Urinary bladder (tissue), 4 donors: ENCODE data around the gene CARD9. TPM values are rescaled to one million over a fixed set of nuclear protein-coding genes. Genes with fewer than 3 reads are reported as not detected.

Source experiments
- DNase-seq: peaks from one replicate; pipeline ENCODE4 v3.0.0-alpha.2; 2015; ENCODE audit errors: extremely low spot score
- H3K27ac ChIP-seq: one replicate; pipeline ENCODE4 v1.5.1; 2013; ENCODE audit warnings: low read depth, mild to moderate bottlenecking, moderate library complexity
- H3K36me3 ChIP-seq: one replicate; pipeline ENCODE4 v1.6.1; 2013; ENCODE audit warnings: mild to moderate bottlenecking, moderate library complexity; ENCODE audit not compliant: insufficient read depth
- H3K4me1 ChIP-seq: one replicate; pipeline ENCODE4 v1.6.1; 2013; ENCODE audit warnings: mild to moderate bottlenecking, moderate library complexity; ENCODE audit not compliant: insufficient read depth
- H3K4me3 ChIP-seq: one replicate; pipeline ENCODE4 v1.5.1; 2013; ENCODE audit warnings: low read depth, low read length
- WGBS: extraction: QIAGEN DNeasy Blood & Tissue Kit; methylation state at CpG from one replicate; pipeline ENCODE4 v1.1.7; 2013; 5-methylcytosine and 5-hydroxymethylcytosine counted together
- polyA plus RNA-seq: library from polyadenylated mRNA; stranded (reverse); fragments of 200-250 nt; gene quantifications from one replicate; pipeline ENCODE4 v1.2.3, GENCODE V29; 2013
- total RNA-seq: library from RNA; depleted of rRNA; stranded (reverse); fragments of >200 nt; gene quantifications from one replicate; pipeline ENCODE4 v1.2.3, GENCODE V29; 2014
- donor health status: healthy with polysubstance abuse.
- donor health status: healthy.

CARD9 gene
- total and polyA plus RNA-seq, 2 donors, result 2.9 to 3.2 TPM

DNA sequence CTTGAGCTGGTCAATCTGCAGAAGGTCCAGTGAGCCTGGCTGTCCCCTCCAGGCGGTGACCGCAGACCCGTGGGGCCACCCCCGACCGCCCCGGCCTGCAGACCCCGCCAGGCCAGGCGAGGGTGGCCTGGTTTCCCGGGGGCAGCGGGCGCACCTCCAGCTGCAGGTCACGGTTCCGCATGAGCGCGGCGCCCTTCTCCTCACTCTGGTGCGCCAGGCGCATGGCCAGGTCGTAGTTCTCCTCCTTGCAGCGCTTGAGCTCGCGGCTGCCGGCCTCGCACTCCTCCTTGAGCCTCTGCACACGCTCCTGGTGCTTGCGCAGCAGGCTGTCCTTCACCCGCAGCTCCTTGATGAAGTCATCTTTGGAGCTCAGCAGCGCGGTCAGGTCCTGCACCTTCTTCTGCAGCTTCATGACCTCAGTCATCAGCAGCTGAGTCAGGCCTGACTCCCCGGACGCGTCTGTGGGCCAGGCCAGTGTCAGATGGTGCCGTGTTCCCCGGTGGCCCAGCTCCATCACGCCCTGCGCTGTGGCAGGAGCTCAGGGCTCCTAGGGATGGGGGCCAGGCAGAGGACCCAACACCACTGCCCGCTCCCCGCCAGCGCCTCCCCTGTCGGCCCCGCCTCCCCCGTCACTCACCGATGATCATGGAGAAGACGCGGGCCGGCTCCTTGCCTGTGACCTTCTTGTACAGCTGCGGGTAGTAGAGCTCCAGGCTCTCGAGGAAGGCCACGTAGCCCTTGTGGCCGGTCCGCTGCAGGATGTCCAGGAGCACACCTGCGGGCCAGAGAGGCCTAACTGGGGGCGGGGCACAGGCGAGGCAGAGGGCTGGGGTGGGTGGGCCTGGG is 2.6 kb downstream of the CARD9 start:
- Histone ChIP-seq H3K36me3 (no peaks in the 10 kb centered on the region), H3K27ac (no peak overlapping the region), H3K4me1 (no peaks in the 10 kb centered on the region), H3K4me3 (no peak overlapping the region)
- no peak for DNase-seq
- 95% methylated on average over 54 of the region's 54 CpGs for WGBS

DNA sequence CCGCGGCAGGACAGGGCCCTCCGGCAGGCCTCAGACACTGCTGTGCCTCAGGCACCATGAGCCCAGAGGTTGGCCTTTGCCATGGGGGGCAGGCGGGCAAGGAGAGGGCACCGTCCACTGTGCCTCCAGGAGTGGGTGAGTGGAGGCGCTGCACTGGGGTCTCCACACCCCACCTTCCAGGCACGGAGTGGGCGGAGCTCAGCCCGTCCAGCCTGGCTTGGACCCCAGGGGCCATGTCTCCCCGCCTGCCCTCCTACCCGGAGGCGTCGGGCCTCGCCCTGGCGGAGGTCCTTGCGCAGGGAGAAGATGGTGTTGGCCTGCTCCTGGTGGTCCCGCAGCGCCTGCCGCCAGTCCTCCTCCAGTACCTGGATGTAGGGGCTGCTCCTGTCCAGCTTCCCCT is 3.4 kb downstream of the CARD9 start:
- DNase-seq, result no peak
- no peaks in the 10 kb centered on the region for H3K36me3 ChIP-seq
- WGBS, result 95% methylated on average over 19 of the region's 19 CpGs
- no peak overlapping the region for H3K27ac ChIP-seq
- H3K4me3 ChIP-seq, result no peak overlapping the region
- no peaks in the 10 kb centered on the region for H3K4me1 ChIP-seq

DNA sequence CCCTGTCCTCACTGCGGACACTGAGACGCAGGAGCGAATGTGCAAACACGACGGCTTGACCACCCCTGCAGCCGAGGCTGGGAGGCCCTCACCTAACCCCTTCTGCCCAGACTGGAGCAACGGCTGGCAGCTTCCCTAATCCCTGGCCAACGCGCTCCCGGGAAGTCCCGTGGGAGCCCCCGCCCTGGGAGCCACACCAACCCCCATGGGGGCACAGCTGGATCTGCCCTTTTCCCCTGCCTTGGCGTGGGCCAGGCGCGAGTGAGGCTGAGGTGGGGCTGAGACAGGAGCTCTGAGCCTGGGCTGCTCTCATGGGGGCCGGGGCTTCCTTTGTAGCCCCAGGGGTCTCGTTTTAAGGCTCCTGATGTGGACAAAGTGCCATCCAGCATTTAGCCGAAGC is 5.3 kb downstream of the CARD9 start:
- Histone ChIP-seq H3K4me1 (no peaks in the 10 kb centered on the region), H3K4me3 (no peak overlapping the region), H3K27ac (no peak overlapping the region), H3K36me3 (no peaks in the 10 kb centered on the region)
- WGBS, result 69% methylated on average over 18 of the region's 18 CpGs
- DNase-seq, result no peak

- WGBS, result 83% methylated on average over 45 of the region's 45 CpGs
- Histone ChIP-seq H3K4me1 (no peaks in the 10 kb centered on the region), H3K4me3 (no peak overlapping the region), H3K27ac (no peak overlapping the region), H3K36me3 (no peaks in the 10 kb centered on the region)
- no peak for DNase-seq
These were observed 5.9 kb downstream of the CARD9 start for GRCh38 chr9:136367296-136368145.

DNA sequence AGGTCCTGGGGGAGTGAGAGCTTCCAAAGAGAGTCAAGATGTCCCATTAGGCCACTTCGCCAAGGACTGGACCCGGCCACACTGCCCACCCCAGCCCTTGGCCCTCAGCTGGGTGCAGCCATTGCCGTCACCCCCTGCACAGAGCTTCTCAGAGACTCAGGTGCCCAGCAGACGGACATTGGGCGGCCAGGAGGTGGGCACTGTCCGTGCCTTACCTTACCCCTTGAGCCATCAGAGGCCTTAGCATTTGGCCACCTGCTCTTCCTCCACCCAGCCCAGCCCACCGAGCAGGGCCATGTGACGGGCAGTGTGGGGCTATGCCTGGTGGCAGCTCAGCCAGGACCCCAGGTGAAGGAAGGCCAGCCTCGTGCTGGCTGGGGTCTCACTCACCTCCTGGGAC is 6.6 kb downstream of the CARD9 start:
- no peak for DNase-seq
- Histone ChIP-seq H3K27ac (no peak overlapping the region), H3K36me3 (no peaks in the 10 kb centered on the region), H3K4me1 (no peaks in the 10 kb centered on the region), H3K4me3 (no peak overlapping the region)
- WGBS, result 91% methylated on average over 9 of the region's 9 CpGs

GRCh38 chr9:136365775-136366222 is 7.7 kb downstream of the CARD9 start:
- no peak overlapping the region for H3K27ac ChIP-seq
- 64% methylated on average over 9 of the region's 9 CpGs for WGBS
- no peak overlapping the region for H3K4me3 ChIP-seq
- H3K4me1 ChIP-seq, result no peaks in the 10 kb centered on the region
- no peak for DNase-seq
- H3K36me3 ChIP-seq, result no peaks in the 10 kb centered on the region

DNA sequence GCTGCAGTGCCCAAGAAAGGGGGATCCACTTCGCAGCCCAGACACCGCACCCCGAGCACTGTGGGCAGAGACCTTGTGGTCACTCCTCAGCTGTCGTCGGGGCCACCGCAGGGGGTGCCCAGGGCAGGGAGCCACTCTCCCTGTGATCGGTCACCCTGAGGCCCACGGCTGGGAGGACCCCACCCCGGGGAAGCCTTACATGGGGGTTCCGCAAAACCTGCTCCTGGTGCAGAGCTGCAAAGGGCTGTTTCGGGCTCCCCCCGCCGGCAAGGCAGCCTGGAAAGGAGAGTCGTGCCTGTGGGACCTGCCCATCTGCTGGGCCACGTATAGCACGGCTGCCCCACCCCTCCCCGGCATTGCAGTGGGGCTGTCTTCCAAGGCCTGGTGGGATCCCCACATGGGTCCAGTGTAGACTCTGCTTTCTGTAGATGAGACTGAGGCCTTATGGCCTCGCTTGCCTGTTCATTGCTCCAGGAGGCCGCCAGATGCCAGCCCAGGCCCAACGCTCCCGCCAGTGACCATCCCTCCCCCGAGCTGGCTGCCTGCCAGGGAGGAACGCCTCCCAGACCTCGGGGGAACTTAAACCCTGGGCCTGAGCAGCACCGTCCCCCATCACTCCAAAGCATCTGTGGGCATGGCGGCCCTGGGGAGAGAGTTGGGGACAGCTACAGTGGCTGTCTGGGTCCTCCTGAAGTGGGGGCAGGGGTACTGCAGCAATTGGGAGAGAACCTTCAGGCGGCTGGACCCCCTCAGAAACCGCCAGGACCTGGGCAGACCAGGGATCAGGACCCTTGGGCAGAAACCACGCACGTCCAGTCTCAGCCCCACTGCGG is 8.3 kb downstream of the CARD9 start:
- 68% methylated on average over 31 of the region's 31 CpGs for WGBS
- Histone ChIP-seq H3K4me3 (no peak overlapping the region), H3K27ac (no peak overlapping the region), H3K4me1 (no peaks in the 10 kb centered on the region), H3K36me3 (no peaks in the 10 kb centered on the region)
- DNase-seq, result no peak

GRCh38 chr9:136363949-136364748 is 9.3 kb downstream of the CARD9 start:
- H3K4me3 ChIP-seq, result no peak overlapping the region
- WGBS, result 30% methylated on average over 54 of the region's 54 CpGs

DNA sequence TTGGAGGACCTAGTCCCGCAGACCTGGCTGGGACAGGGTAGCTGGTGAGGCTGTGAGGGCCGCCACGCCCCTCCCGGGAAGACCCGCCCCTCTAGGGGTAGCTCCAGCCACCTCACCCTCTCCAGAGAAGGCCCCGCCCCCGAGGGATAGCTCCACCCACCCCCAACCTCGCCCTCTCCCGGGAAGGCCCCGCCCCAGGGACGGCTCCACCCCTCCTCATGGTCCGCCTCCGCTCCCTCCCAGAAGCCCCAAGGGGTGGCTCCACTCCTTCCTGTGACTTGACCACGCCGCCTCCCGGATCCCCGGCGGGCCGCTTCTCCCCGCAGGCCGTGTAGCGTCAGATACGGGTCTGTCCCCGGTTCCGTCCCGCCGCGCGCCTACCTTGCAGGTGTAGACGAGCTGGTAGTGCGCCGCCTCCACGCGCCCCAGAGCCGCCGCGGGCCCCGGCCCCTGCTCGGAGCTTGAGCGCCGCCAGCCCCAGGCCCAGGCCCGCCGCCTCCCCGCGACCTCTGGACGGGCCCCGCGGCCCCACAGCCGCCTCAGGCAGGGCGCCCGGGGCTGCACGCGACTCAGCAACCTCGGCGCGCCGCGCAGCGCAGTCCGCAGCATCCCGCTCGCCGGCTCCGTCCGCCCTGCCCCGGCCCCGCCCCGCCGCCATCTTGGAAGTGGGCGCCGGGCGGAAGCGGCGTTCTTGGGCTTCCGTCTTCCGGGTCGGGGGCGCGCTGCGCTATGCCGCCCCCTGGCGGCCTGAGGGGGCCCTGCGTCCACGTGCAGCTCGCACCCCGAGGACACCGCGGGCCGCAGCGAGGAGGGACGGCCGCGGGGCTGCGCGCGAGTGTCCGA is 10.1 kb downstream of the CARD9 start, which contains the start of gene DNLZ:
DNLZ (minus strand) TSS at position 639 of the 843 bp plus-strand sequence; CDS start at position 609, 30 bp downstream.
- peak; percentile 77 for DNase-seq
- WGBS, result 1% methylated on average over 97 of the region's 97 CpGs
- Histone ChIP-seq H3K36me3 (no peaks in the 10 kb centered on the region), H3K4me1 (no peaks in the 10 kb centered on the region), H3K27ac (peak within 1 kb of the TSS; percentile 79), H3K4me3 (peak within 1 kb of the TSS; percentile 80)

More at GRCh38 chr9:136363949-136364748, 9.3 kb downstream of the CARD9 start:
- Histone ChIP-seq H3K36me3 (no peaks in the 10 kb centered on the region), H3K27ac (no peak overlapping the region), H3K4me1 (no peaks in the 10 kb centered on the region)
- DNase-seq, result no peak

DNA sequence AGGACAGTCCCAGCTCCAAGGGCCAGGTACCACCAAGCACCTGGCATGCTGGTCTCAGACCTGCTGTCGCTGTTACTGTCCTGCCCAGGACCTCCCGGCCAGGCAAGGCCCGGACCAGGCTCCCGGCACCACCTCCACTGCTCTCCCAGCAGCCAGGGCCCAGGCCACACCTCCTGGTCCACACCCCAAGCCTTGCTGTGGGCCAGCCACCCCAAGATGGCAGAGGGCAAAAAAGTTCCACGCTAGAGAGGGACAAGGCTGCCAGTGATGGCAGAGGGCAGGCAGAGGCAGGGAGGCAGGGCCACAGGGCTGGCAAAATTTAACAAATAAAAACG is 11.1 kb downstream of the CARD9 start:
- Histone ChIP-seq H3K4me3 (no peak overlapping the region), H3K27ac (no peak overlapping the region), H3K36me3 (no peaks in the 10 kb centered on the region), H3K4me1 (no peaks in the 10 kb centered on the region)
- DNase-seq, result no peak
- 87% methylated on average over 6 of the region's 6 CpGs for WGBS

DNA sequence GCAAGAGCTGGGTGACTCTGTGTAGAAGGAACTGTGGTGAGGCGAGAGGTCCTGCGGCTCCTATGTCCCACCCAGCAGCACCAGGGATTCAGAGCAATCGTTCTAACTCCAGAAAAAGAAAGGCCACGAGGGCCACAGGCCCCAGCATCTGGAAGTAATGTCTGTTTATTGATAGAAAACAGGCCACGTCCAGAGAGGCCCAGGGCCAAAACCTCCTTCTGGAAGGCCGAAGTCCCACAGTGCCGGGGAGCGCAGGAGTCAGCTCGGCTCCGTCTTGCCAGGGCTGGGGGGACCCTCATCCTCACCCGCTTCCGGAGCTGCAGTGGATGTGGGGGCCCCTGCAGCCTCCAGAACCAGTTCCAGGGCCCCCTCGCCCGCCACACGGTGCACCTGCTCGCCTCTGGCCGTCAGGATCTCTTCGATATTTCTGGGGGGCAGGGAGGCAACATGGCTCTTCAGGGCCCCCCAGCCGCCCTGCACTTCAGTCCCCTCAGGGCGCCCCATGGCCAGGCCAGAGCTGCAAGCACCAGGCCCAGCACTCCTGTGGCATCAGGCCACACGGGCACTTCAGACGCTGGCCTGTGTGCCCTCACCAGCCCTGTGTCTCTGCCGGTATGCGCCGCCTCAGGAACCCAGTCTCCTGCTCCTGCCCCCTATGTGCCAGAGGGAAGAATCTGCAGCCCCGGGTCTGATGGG is 11.6 kb downstream of the CARD9 start:
- Histone ChIP-seq H3K4me1 (no peaks in the 10 kb centered on the region), H3K27ac (no peak overlapping the region), H3K36me3 (no peaks in the 10 kb centered on the region), H3K4me3 (no peak overlapping the region)
- WGBS, result 62% methylated on average over 26 of the region's 26 CpGs
- no peak for DNase-seq
